H9 (cell line): ENCODE data around the gene RPS6KA1. TPM values are rescaled to one million over a fixed set of nuclear protein-coding genes. Genes with fewer than 3 reads are reported as not detected.

Source experiments
- DNase-seq: peaks from one replicate; pipeline ENCODE4 v3.0.0-alpha.2; 2017
- H2AFZ ChIP-seq: one replicate; pipeline ENCODE4 v1.6.1; 2013; ENCODE audit warnings: mild to moderate bottlenecking, low read length, control low read depth, moderate library complexity
- H2AK5ac ChIP-seq: 2 replicates; pipeline ENCODE4 v1.6.1; 2013; ENCODE audit warnings: low read length, control low read depth, mixed read lengths; ENCODE audit not compliant: insufficient read length
- H2BK120ac ChIP-seq: one replicate; pipeline ENCODE4 v1.6.1; 2013; ENCODE audit warnings: low read depth, mild to moderate bottlenecking, low read length, control low read depth, inconsistent platforms; ENCODE audit not compliant: poor library complexity, severe bottlenecking
- H2BK12ac ChIP-seq: 2 replicates; pipeline ENCODE4 v1.6.1; 2013; ENCODE audit warnings: low read length, control low read depth, mixed read lengths, low read depth; ENCODE audit not compliant: insufficient read length
- H2BK15ac ChIP-seq: 2 replicates; pipeline ENCODE4 v1.6.1; 2013; ENCODE audit warnings: low read depth, low read length, control low read depth
- H2BK20ac ChIP-seq: one replicate; pipeline ENCODE4 v1.6.1; 2013; ENCODE audit warnings: low read depth, mild to moderate bottlenecking, low read length, control low read depth, inconsistent platforms; ENCODE audit not compliant: poor library complexity, severe bottlenecking
- H2BK5ac ChIP-seq: 2 replicates; pipeline ENCODE4 v1.6.1; 2013; ENCODE audit warnings: low read length, control low read depth, mixed read lengths; ENCODE audit not compliant: insufficient read length
- H3K14ac ChIP-seq: 2 replicates; pipeline ENCODE4 v1.6.1; 2013; ENCODE audit warnings: low read length, control low read depth; ENCODE audit not compliant: insufficient read depth
- H3K18ac ChIP-seq: 2 replicates; pipeline ENCODE4 v1.6.1; 2013; ENCODE audit warnings: low read depth, mild to moderate bottlenecking, mixed read lengths, low read length, control low read depth; ENCODE audit not compliant: insufficient read length
- H3K23ac ChIP-seq: 2 replicates; pipeline ENCODE4 v1.6.1; 2013; ENCODE audit warnings: low read length, control low read depth, mixed read lengths, low read depth; ENCODE audit not compliant: insufficient read length
- H3K23me2 ChIP-seq: 2 replicates; pipeline ENCODE4 v1.6.1; 2013; ENCODE audit warnings: low read depth, mild to moderate bottlenecking, mixed read lengths, low read length, control low read depth; ENCODE audit not compliant: insufficient read length, poor library complexity, severe bottlenecking
- H3K27ac ChIP-seq: 2 replicates; pipeline ENCODE4 v1.5.1; 2013; ENCODE audit warnings: low read length, control low read depth, mixed read lengths, low read depth; ENCODE audit not compliant: insufficient read length
- H3K27me3 ChIP-seq: 2 replicates; pipeline ENCODE4 v1.6.1; 2013; ENCODE audit warnings: low read length, control low read depth, inconsistent platforms; ENCODE audit not compliant: insufficient read depth
- H3K4ac ChIP-seq: 2 replicates; pipeline ENCODE4 v1.6.1; 2013; ENCODE audit warnings: low read depth, mild to moderate bottlenecking, control low read depth, inconsistent platforms, low read length, moderate library complexity
- H3K4me1 ChIP-seq: 2 replicates; pipeline ENCODE4 v1.6.1; 2013; ENCODE audit warnings: low read length, control low read depth, inconsistent platforms; ENCODE audit not compliant: insufficient read depth
- H3K4me2 ChIP-seq: 2 replicates; pipeline ENCODE4 v1.6.1; 2013; ENCODE audit warnings: low read length, control low read depth, mixed read lengths; ENCODE audit not compliant: insufficient read length, insufficient read depth
- H3K56ac ChIP-seq: 2 replicates; pipeline ENCODE4 v1.6.1; 2013; ENCODE audit warnings: low read depth, mild to moderate bottlenecking, mixed read lengths, low read length, control low read depth; ENCODE audit not compliant: insufficient read length
- H3K79me1 ChIP-seq: 2 replicates; pipeline ENCODE4 v1.6.1; 2013; ENCODE audit warnings: low read depth, mild to moderate bottlenecking, moderate library complexity, low read length, control low read depth, inconsistent platforms; ENCODE audit not compliant: insufficient read depth, poor library complexity, severe bottlenecking
- H3K79me2 ChIP-seq: 2 replicates; pipeline ENCODE4 v1.6.1; 2013; ENCODE audit warnings: low read length, control low read depth, inconsistent platforms; ENCODE audit not compliant: insufficient read depth
- H3K9ac ChIP-seq: 2 replicates; pipeline ENCODE4 v1.6.1; 2013; ENCODE audit warnings: low read length, control low read depth, mixed read lengths; ENCODE audit not compliant: insufficient read length; ENCODE audit errors: extremely low read depth
- H3K9me3 ChIP-seq: one replicate; pipeline ENCODE4 v1.6.1; 2013; ENCODE audit warnings: low read depth, low read length, inconsistent platforms; ENCODE audit not compliant: control insufficient read depth
- H3T11ph ChIP-seq: one replicate; pipeline ENCODE4 v1.6.1; 2013; ENCODE audit warnings: mild to moderate bottlenecking, low read length, control low read depth, inconsistent platforms
- H4K20me1 ChIP-seq: one replicate; pipeline ENCODE4 v1.6.1; 2013; ENCODE audit not compliant: control insufficient read depth, insufficient read length, insufficient read depth
- H4K5ac ChIP-seq: 2 replicates; pipeline ENCODE4 v1.6.1; 2013; ENCODE audit warnings: low read depth, mild to moderate bottlenecking, mixed read lengths, low read length, control low read depth; ENCODE audit not compliant: insufficient read length
- H4K8ac ChIP-seq: replicated peaks from 2 replicates; pipeline ENCODE4 v1.6.1; 2013; ENCODE audit warnings: low read length, control low read depth, mixed read lengths, low read depth; ENCODE audit not compliant: insufficient read length
- H4K91ac ChIP-seq: 2 replicates; pipeline ENCODE4 v1.6.1; 2013; ENCODE audit warnings: low read depth, mild to moderate bottlenecking, moderate library complexity, mixed read lengths, low read length, control low read depth; ENCODE audit not compliant: insufficient read length
- H3K27ac Mint-ChIP-seq, 3 experiments: 2 replicates in 2 of 3; 3 replicates in 1 of 3; pipeline ENCODE4 v1.8.0; 2020 to 2021; ENCODE audit warnings: mixed read lengths in 3 of 3, mild to moderate bottlenecking in 1 of 3, moderate library complexity in 1 of 3
- H3K27me3 Mint-ChIP-seq: 2 replicates; pipeline ENCODE4 v1.8.0; 2021; ENCODE audit warnings: low read depth, mild to moderate bottlenecking, moderate library complexity, mixed read lengths
- H3K36me3 Mint-ChIP-seq, 3 experiments: 2 replicates in 2 of 3; 3 replicates in 1 of 3; pipeline ENCODE4 v1.8.0; 2020 to 2021; ENCODE audit warnings: low read depth in 3 of 3, mixed read lengths in 3 of 3; ENCODE audit not compliant: insufficient read depth in 1 of 3
- H3K4me1 Mint-ChIP-seq, 2 experiments: 2 replicates each; pipeline ENCODE4 v1.8.0; 2020; ENCODE audit warnings: mixed read lengths in 2 of 2
- H3K4me3 Mint-ChIP-seq, 2 experiments: 2 replicates in 1 of 2; 3 replicates in 1 of 2; pipeline ENCODE4 v1.8.0; 2020 to 2021; ENCODE audit warnings: mild to moderate bottlenecking in 2 of 2, mixed read lengths in 2 of 2, moderate library complexity in 1 of 2
- H3K9me3 Mint-ChIP-seq, 2 experiments: 2 replicates in 1 of 2; 3 replicates in 1 of 2; pipeline ENCODE4 v1.8.0; 2020; ENCODE audit warnings: mild to moderate bottlenecking in 2 of 2, mixed read lengths in 2 of 2, moderate library complexity in 1 of 2
- CTCF ChIP-seq: fragments of 200-600 bp; sonication (generic); conservative IDR thresholded peaks from 3 replicates; pipeline ENCODE4 v1.8.0; 2021; ENCODE audit warnings: antibody characterized with exemption, mild to moderate bottlenecking
- WGBS: extraction: QIAGEN DNeasy Blood & Tissue Kit; methylation state at CpG from one replicate; pipeline ENCODE4 v1.1.7; 2013; ENCODE audit warnings: missing lambda C conversion rate, low lambda C conversion rate, mixed read lengths; ENCODE audit not compliant: insufficient read length; ENCODE audit errors: extremely low coverage; 5-methylcytosine and 5-hydroxymethylcytosine counted together
- total RNA-seq: library from RNA; stranded (reverse); gene quantifications from 2 replicates; pipeline ENCODE4 v1.2.1, GENCODE V29; 2021

RPS6KA1 gene
- total RNA-seq, 1 experiment from 2014 or later, result 45.3 TPM

GRCh38 chr1:26614655-26615411 lies 85.3 kb downstream of the RPS6KA1 start:
- H4K91ac ChIP-seq, result no peak overlapping the region
- no peak for DNase-seq
- no peaks in the 10 kb centered on the region for H3K79me1 ChIP-seq
- H4K5ac ChIP-seq, result no peak overlapping the region
- no peak overlapping the region for H4K8ac ChIP-seq
- H3K27ac ChIP-seq, result no peak overlapping the region
- Mint-ChIP-seq H3K27ac (no peak overlapping the region), H3K9me3 (no peaks in the 10 kb centered on the region), H3K4me3 (no peak overlapping the region), H3K27me3 (no peaks in the 10 kb centered on the region), H3K36me3 (no peaks in the 10 kb centered on the region), H3K4me1 (peaks cover 43 to 57% of the 10 kb centered on the region in 2 experiments)
- no peak overlapping the region for H2AFZ ChIP-seq
- no peaks in the 10 kb centered on the region for H4K20me1 ChIP-seq
- H3K27me3 ChIP-seq, result no peaks in the 10 kb centered on the region; the same call in 1 of the 2 replicates
- no peak overlapping the region for H3K18ac ChIP-seq
- H2BK120ac ChIP-seq, result no peak overlapping the region
- no peak overlapping the region for H2BK12ac ChIP-seq
- no peak overlapping the region for H3K4me2 ChIP-seq
- H3K23ac ChIP-seq, result no peak overlapping the region
- H3K23me2 ChIP-seq, result peaks cover 4% of the 10 kb centered on the region
- H2AK5ac ChIP-seq, result no peak overlapping the region
- H3K14ac ChIP-seq, result no peak overlapping the region
- peaks cover 5% of the 10 kb centered on the region; the same call in 1 of the 2 replicates for H3K4me1 ChIP-seq
- no CpG with 5 or more reads among the region's 1 CpG for WGBS
- no peak overlapping the region for H2BK5ac ChIP-seq
- H2BK15ac ChIP-seq, result no peak overlapping the region
- H3K9ac ChIP-seq, result no peak overlapping the region
- H3K9me3 ChIP-seq, result no peaks in the 10 kb centered on the region
- no peak for TF ChIP-seq CTCF
- H3K56ac ChIP-seq, result no peak overlapping the region
- no peak overlapping the region for H3T11ph ChIP-seq
- H3K4ac ChIP-seq, result no peak overlapping the region
- no peaks in the 10 kb centered on the region for H3K79me2 ChIP-seq
- no peak overlapping the region for H2BK20ac ChIP-seq
